Activated B cell treated with CpG ODN at 0.5 μM for 24 hours (primary cell): ENCODE measurements around the gene FGGY. TPM values are rescaled to one million over a fixed set of nuclear protein-coding genes. Genes with fewer than 3 reads are reported as not detected.

Experiments
- ATAC-seq: fragments of 200-7000 bp; cut with Tn5 transposase; one replicate; pipeline ENCODE4 v1.10.0; 2021; ENCODE audit warnings: low read depth, mild to moderate bottlenecking, moderate library complexity
- CTCF ChIA-PET: fragments of 350-600 bp; sonication (Branson Sonifier 250); formaldehyde crosslinking; loops from one replicate; lab custom pipeline; 2021; ENCODE audit warnings: antibody characterized with exemption; lab: Charles Lee
- POLR2A ChIA-PET: fragments of 350-600 bp; sonication (Branson Sonifier 250); formaldehyde crosslinking; loops from one replicate; lab custom pipeline; 2021; ENCODE audit warnings: antibody characterized with exemption; lab: Charles Lee
- DNase-seq: peaks from one replicate; pipeline ENCODE4 v3.0.0; 2022
- H3K27ac Mint-ChIP-seq: one replicate; pipeline ENCODE4 v1.8.0; 2020; ENCODE audit warnings: mixed read lengths
- H3K27me3 Mint-ChIP-seq: one replicate; pipeline ENCODE4 v1.8.0; 2021; ENCODE audit warnings: mixed read lengths
- H3K36me3 Mint-ChIP-seq: one replicate; pipeline ENCODE4 v1.8.0; 2021; ENCODE audit warnings: low read depth, mixed read lengths
- H3K4me1 Mint-ChIP-seq: one replicate; pipeline ENCODE4 v1.8.0; 2021; ENCODE audit warnings: mixed read lengths
- H3K4me3 Mint-ChIP-seq: one replicate; pipeline ENCODE4 v1.8.0; 2020; ENCODE audit warnings: mild to moderate bottlenecking, mixed read lengths
- H3K9me3 Mint-ChIP-seq: one replicate; pipeline ENCODE4 v1.8.0; 2020; ENCODE audit warnings: mixed read lengths
- CTCF ChIP-seq: fragments of 200-600 bp; IDR thresholded peaks from one replicate; pipeline ENCODE4 v1.8.0; 2022; ENCODE audit warnings: antibody characterized with exemption, mild to moderate bottlenecking
- intact Hi-C: fragments of 100-400 bp; cut with micrococcal nuclease; formaldehyde crosslinking; loops from one replicate; pipeline ENCODE4 v1.15.1; 2024
- total RNA-seq: library from RNA; stranded (reverse); gene quantifications from 2 replicates; pipeline ENCODE4 v1.2.3, GENCODE V29; 2022

Gene FGGY
- total RNA-seq, 1 donor from 2014 or later: 24.0 TPM

- intact Hi-C loops: no loop called here
- H3K4me1 Mint-ChIP-seq: no peaks in the 10 kb centered on the region
- H3K9me3 Mint-ChIP-seq: peaks cover 2% of the 10 kb centered on the region
- no peak overlapping the region for H3K4me3 Mint-ChIP-seq
- no peak for ATAC-seq
- ChIA-PET POLR2A (interaction anchor here (0.7 kb wide), 1 partner anchor 1182 kb away, joined by 5 read pairs; no protein-coding TSS in a partner anchor), CTCF (interaction anchor here (1.6 kb wide), 1 partner anchor 15 kb away, joined by 3 read pairs; no protein-coding TSS in a partner anchor)
- TF ChIP-seq CTCF: no peak
- H3K36me3 Mint-ChIP-seq: peaks cover 2% of the 10 kb centered on the region
- H3K27ac Mint-ChIP-seq: no peak overlapping the region
- no peak for DNase-seq
- no peaks in the 10 kb centered on the region for H3K27me3 Mint-ChIP-seq
Measured at GRCh38 chr1:59742526-59742925, 445.6 kb downstream of the FGGY start.

GRCh38 chr1:59743324-59744091 is 446.6 kb downstream of the FGGY start:
- Mint-ChIP-seq H3K4me1 (no peaks in the 10 kb centered on the region), H3K27me3 (no peaks in the 10 kb centered on the region), H3K27ac (no peak overlapping the region), H3K9me3 (peaks cover 2% of the 10 kb centered on the region), H3K4me3 (no peak overlapping the region), H3K36me3 (no peaks in the 10 kb centered on the region)
- intact Hi-C loops: no loop called here
- no peak for TF ChIP-seq CTCF
- CTCF ChIA-PET: interaction anchor here (1.6 kb wide), 1 partner anchor 14 kb away, joined by 3 read pairs; no protein-coding TSS in a partner anchor
- ATAC-seq (no peak), DNase-seq (no peak)
- POLR2A ChIA-PET: no interaction called here

- Mint-ChIP-seq H3K36me3 (no peaks in the 10 kb centered on the region), H3K27me3 (no peaks in the 10 kb centered on the region), H3K9me3 (no peaks in the 10 kb centered on the region), H3K27ac (no peak overlapping the region), H3K4me3 (no peak overlapping the region), H3K4me1 (peaks cover 9% of the 10 kb centered on the region)
- TF ChIP-seq CTCF: no peak
- ATAC-seq: no peak
- DNase-seq: no peak
- intact Hi-C loops: no loop called here
- ChIA-PET POLR2A (no interaction called here), CTCF (interaction anchor here (1.6 to 1.8 kb wide), 2 partner anchors 11 to 13 kb away, joined by 4 to 9 read pairs; no protein-coding TSS in a partner anchor)
Measured at GRCh38 chr1:59747420-59748024, 450.6 kb downstream of the FGGY start.

GRCh38 chr1:59748123-59748522 is 451.2 kb downstream of the FGGY start:
- POLR2A ChIA-PET: no interaction called here
- Mint-ChIP-seq H3K4me1 (peaks cover 9% of the 10 kb centered on the region), H3K27ac (no peak overlapping the region), H3K9me3 (no peaks in the 10 kb centered on the region), H3K36me3 (no peaks in the 10 kb centered on the region), H3K4me3 (no peak overlapping the region), H3K27me3 (no peaks in the 10 kb centered on the region)
- CTCF ChIA-PET: interaction anchor here (1.6 to 1.8 kb wide), 2 partner anchors 11 to 13 kb away, joined by 4 to 9 read pairs; no protein-coding TSS in a partner anchor
- intact Hi-C loops: no loop called here
- TF ChIP-seq CTCF: no peak
- DNase-seq (no peak), ATAC-seq (no peak)
